Motor neuron (in vitro differentiated cells): Measurements from ENCODE around the gene ANKRD40. TPM values are rescaled to one million over a fixed set of nuclear protein-coding genes. Genes with fewer than 3 reads are reported as not detected.

Experiments
- ATAC-seq, 8 experiments: fragments of 200-7000 bp; cut with Tn5 transposase; replicated peaks in 6 of 8; 2 replicates each; pipeline ENCODE4 v1.8.0; 2021; ENCODE audit warnings: mild to moderate bottlenecking in 8 of 8, moderate library complexity in 8 of 8
- H3K27ac ChIP-seq, 2 donors: fragments of 250-450 bp; sonication (Bioruptor Pico); 2 replicates each; pipeline ENCODE4 v1.9.0; 2021; ENCODE audit warnings: antibody characterized with exemption in 2 of 2, mild to moderate bottlenecking in 2 of 2, moderate library complexity in 1 of 2
- H3K4me1 ChIP-seq, 2 donors: fragments of 250-450 bp; sonication (Bioruptor Pico); replicated peaks in 1 of 2; 2 replicates each; pipeline ENCODE4 v1.6.1; 2021; ENCODE audit warnings: antibody characterized with exemption in 2 of 2, mild to moderate bottlenecking in 2 of 2, moderate library complexity in 1 of 2
- H3K4me3 ChIP-seq, 5 donors: fragments of 250-450 bp; sonication (Bioruptor Pico); 2 replicates each; pipeline ENCODE4 v1.9.0; 2021; ENCODE audit warnings: antibody characterized with exemption in 5 of 5, mild to moderate bottlenecking in 5 of 5, moderate library complexity in 4 of 5
- WGBS, 10 experiments: fragments of 450-650 bp; shearing (Covaris generic); methylation state at CpG; one replicate each; pipeline ENCODE4 v1.0.0; 2022; 5-methylcytosine and 5-hydroxymethylcytosine counted together
- in situ Hi-C, 9 experiments: fragments of 400-800 bp; cut with MboI; loops; one replicate each; pipeline ENCODE4 v1.15.0; 2021; ENCODE audit warnings: low sequenced_read_pairs in 9 of 9, low pct_unique_long_range_greater_than_20kb in 2 of 9; ENCODE audit not compliant: unreplicated experiment in 9 of 9
- total RNA-seq, 8 experiments: library from RNA; unstranded; fragments of 300-600 nt; gene quantifications; 2 replicates each; pipeline versions ENCODE4 v1.2.3 to v1.2.4, GENCODE V29; 2022

ANKRD40 gene
- total RNA-seq, 8 experiments from 2014 or later, result 12.8 to 43.6 (median 24.7) TPM

GRCh38 chr17:50689251-50689650 lies 18.5 kb downstream of the ANKRD40 start:
- Histone ChIP-seq H3K4me1 (peaks cover 44 to 49% of the 10 kb centered on the region in 2 donors), H3K4me3 (no peak overlapping the region), H3K27ac (peak overlapping the region; percentile 78 to 87)
- 20 to 100% (median 50%) methylated on average over 1 to 4 of the region's 4 CpGs; no CpG with 5 or more reads in 3 of the 10 experiments for WGBS, 10 experiments
- peak in 7 of 8 experiments; percentile 13 to 55 (median 39) for ATAC-seq
- in situ Hi-C loops, result loop anchor here in 1 of 9 experiments (10.0 kb wide), 1 partner anchor 144 kb away; the partner anchor contains the start of gene SPATA20

- peaks cover 43 to 48% of the 10 kb centered on the region in 2 donors for H3K4me1 ChIP-seq
- no peak for ATAC-seq
- H3K27ac ChIP-seq, result no peak overlapping the region
- in situ Hi-C loops, result loop anchor here in 1 of 9 experiments (10.0 kb wide), 1 partner anchor 143 kb away; the partner anchor contains the start of gene SPATA20
- 89 to 100% (median 94%) methylated on average over 1 to 3 of the region's 3 CpGs; no CpG with 5 or more reads in 5 of the 10 experiments for WGBS, 10 experiments
- no peak overlapping the region for H3K4me3 ChIP-seq
Measured at GRCh38 chr17:50688245-50688644, 19.5 kb downstream of the ANKRD40 start.

- 90 to 100% (median 92%) methylated on average over 1 to 6 of the region's 16 CpGs; no CpG with 5 or more reads in 5 of the 10 experiments for WGBS, 10 experiments
- no peak for ATAC-seq
- no peak overlapping the region for H3K4me3 ChIP-seq
- H3K4me1 ChIP-seq, result peaks cover 35 to 40% of the 10 kb centered on the region in 2 donors
- in situ Hi-C loops, result loop anchor here in 1 of 9 experiments (10.0 kb wide), 1 partner anchor 143 kb away; the partner anchor contains the start of gene SPATA20
- no peak overlapping the region for H3K27ac ChIP-seq
Measured at GRCh38 chr17:50687200-50688066, 20.3 kb downstream of the ANKRD40 start.

- H3K4me3 ChIP-seq, result no peak overlapping the region
- peak in 4 of 8 experiments; percentile 9 to 93 (median 71) for ATAC-seq
- H3K27ac ChIP-seq, result no peak overlapping the region
- peaks cover 33% of the 10 kb centered on the region in 2 donors for H3K4me1 ChIP-seq
- in situ Hi-C loops, result loop anchor here in 1 of 9 experiments (10.0 kb wide), 1 partner anchor 142 kb away; the partner anchor contains the start of gene SPATA20
- WGBS, 10 experiments, result 8 to 74% (median 47%) methylated on average over 1 to 6 of the region's 14 CpGs; no CpG with 5 or more reads in 3 of the 10 experiments
Measured at GRCh38 chr17:50686494-50687199, 21.1 kb downstream of the ANKRD40 start.

- 78 to 93% (median 91%) methylated on average over 5 to 14 of the region's 17 CpGs; no CpG with 5 or more reads in 3 of the 10 experiments for WGBS, 10 experiments
- Histone ChIP-seq H3K4me1 (peaks cover 33% of the 10 kb centered on the region in 2 donors), H3K27ac (no peak overlapping the region), H3K4me3 (no peak overlapping the region)
- in situ Hi-C loops, result loop anchor here in 1 of 9 experiments (10.0 kb wide), 1 partner anchor 141 kb away; the partner anchor contains the start of gene SPATA20
- no peak for ATAC-seq
Measured at GRCh38 chr17:50685691-50686493, 21.8 kb downstream of the ANKRD40 start.

GRCh38 chr17:50685334-50685665 lies 22.4 kb downstream of the ANKRD40 start:
- Histone ChIP-seq H3K4me1 (peaks cover 27 to 30% of the 10 kb centered on the region in 2 donors), H3K4me3 (no peak overlapping the region), H3K27ac (no peak overlapping the region)
- in situ Hi-C loops, result loop anchor here in 1 of 9 experiments (10.0 kb wide), 1 partner anchor 140 kb away; the partner anchor contains the start of gene SPATA20
- no peak for ATAC-seq
- WGBS, 10 experiments, result 70 to 100% (median 85%) methylated on average over 1 of the region's 1 CpG; no CpG with 5 or more reads in 2 of the 10 experiments

- no peak for ATAC-seq
- 50 to 100% (median 87%) methylated on average over 2 to 7 of the region's 15 CpGs; no CpG with 5 or more reads in 5 of the 10 experiments for WGBS, 10 experiments
- H3K4me1 ChIP-seq, result peaks cover 22 to 25% of the 10 kb centered on the region in 2 donors
- no peak overlapping the region for H3K27ac ChIP-seq
- H3K4me3 ChIP-seq, result no peak overlapping the region
- in situ Hi-C loops, result loop anchor here in 1 of 9 experiments (10.0 kb wide), 1 partner anchor 140 kb away; the partner anchor contains the start of gene SPATA20
Measured at GRCh38 chr17:50684612-50685333, 22.9 kb downstream of the ANKRD40 start.

- Histone ChIP-seq H3K27ac (no peak overlapping the region), H3K4me3 (no peak overlapping the region), H3K4me1 (peaks cover 17 to 19% of the 10 kb centered on the region in 2 donors)
- in situ Hi-C loops, result loop anchor here in 1 of 9 experiments (10.0 kb wide), 1 partner anchor 139 kb away; the partner anchor contains the start of gene SPATA20
- no peak for ATAC-seq
- WGBS, 10 experiments, result 55 to 100% (median 84%) methylated on average over 1 to 4 of the region's 5 CpGs; no CpG with 5 or more reads in 4 of the 10 experiments
Measured at GRCh38 chr17:50684288-50684611, 23.5 kb downstream of the ANKRD40 start.

GRCh38 chr17:50683434-50684287 lies 24.1 kb downstream of the ANKRD40 start:
- Histone ChIP-seq H3K4me3 (no peak overlapping the region), H3K27ac (no peak overlapping the region), H3K4me1 (peaks cover 14% of the 10 kb centered on the region in 2 donors)
- WGBS, 10 experiments, result 65 to 100% (median 92%) methylated on average over 3 to 12 of the region's 28 CpGs; no CpG with 5 or more reads in 5 of the 10 experiments
- ATAC-seq, result no peak
- in situ Hi-C loops, result loop anchor here in 1 of 9 experiments (10.0 kb wide), 1 partner anchor 139 kb away; the partner anchor contains the start of gene SPATA20

- WGBS, 10 experiments, result 67 to 100% (median 83%) methylated on average over 1 to 3 of the region's 3 CpGs; no CpG with 5 or more reads in 2 of the 10 experiments
- Histone ChIP-seq H3K4me3 (no peak overlapping the region), H3K4me1 (peaks cover 11 to 14% of the 10 kb centered on the region in 2 donors), H3K27ac (no peak overlapping the region)
- in situ Hi-C loops, result loop anchor here in 1 of 9 experiments (10.0 kb wide), 1 partner anchor 138 kb away; the partner anchor contains the start of gene SPATA20
- no peak for ATAC-seq
Measured at GRCh38 chr17:50682938-50683337, 24.8 kb downstream of the ANKRD40 start.
